Measurements from ENCODE around the gene DNAJA3.
A peak's percentile ranks its signal among the peaks of the same experiment; 100 is the strongest.

Gene DNAJA3

GRCh38 chr16:4435337-4436067, 9.8 kb downstream of the DNAJA3 start:
- no peak for DNase-seq

- DNase-seq: no peak
Measured at GRCh38 chr16:4437366-4437765, 11.7 kb downstream of the DNAJA3 start.

- DNase-seq: no peak
Measured at GRCh38 chr16:4442371-4442770, 16.7 kb downstream of the DNAJA3 start.

GRCh38 chr16:4443271-4443670, 17.6 kb downstream of the DNAJA3 start:
- DNase-seq: no peak

GRCh38 chr16:4443986-4444385, 18.3 kb downstream of the DNAJA3 start:
- DNase-seq: no peak

GRCh38 chr16:4450430-4450829, 24.8 kb downstream of the DNAJA3 start:
- no peak for DNase-seq

- DNase-seq: peak; percentile 52
Measured at GRCh38 chr16:4450931-4451519, 25.4 kb downstream of the DNAJA3 start.

GRCh38 chr16:4452674-4453073, 27.0 kb downstream of the DNAJA3 start:
- no peak for DNase-seq

- no peak for DNase-seq
Measured at GRCh38 chr16:4454623-4455022, 29.0 kb downstream of the DNAJA3 start.

- DNase-seq: no peak
Measured at GRCh38 chr16:4455081-4455480, 29.4 kb downstream of the DNAJA3 start.

GRCh38 chr16:4455951-4456350, 30.3 kb downstream of the DNAJA3 start:
- DNase-seq: no peak

- DNase-seq: peak; percentile 74
Measured at GRCh38 chr16:4460936-4461249, 35.2 kb downstream of the DNAJA3 start.

- DNase-seq: peak; percentile 74
Measured at GRCh38 chr16:4461250-4462085, 35.8 kb downstream of the DNAJA3 start.

- DNase-seq: no peak
Measured at GRCh38 chr16:4463522-4464163, 38.0 kb downstream of the DNAJA3 start.

- DNase-seq: no peak
Measured at GRCh38 chr16:4465977-4466779, 40.5 kb downstream of the DNAJA3 start.

- DNase-seq: no peak
Measured at GRCh38 chr16:4467916-4468315, 42.2 kb downstream of the DNAJA3 start.

- DNase-seq: no peak
Measured at GRCh38 chr16:4468972-4469371, 43.3 kb downstream of the DNAJA3 start.

GRCh38 chr16:4471869-4472268, 46.2 kb downstream of the DNAJA3 start:
- DNase-seq: no peak

- no peak for DNase-seq
Measured at GRCh38 chr16:4472880-4473279, 47.2 kb downstream of the DNAJA3 start.

- peak; percentile 98 for DNase-seq
Measured at GRCh38 chr16:4474192-4474961, 48.7 kb downstream of the DNAJA3 start, which contains the start of gene NMRAL1. Gene NMRAL1 (minus strand): TSS chr16:4474625. CDS start chr16:4474132, 493 bp downstream.

- DNase-seq: peak; percentile 96
Measured at GRCh38 chr16:4475880-4476788, 50.5 kb downstream of the DNAJA3 start, which contains the start of gene HMOX2. Gene HMOX2 (plus strand): TSS chr16:4476398. CDS start chr16:4505525, 29,127 bp downstream.

All from NCI-H82 (cell line).